HG03439 (cell line): ENCODE data around the gene BIVM.

Experiments used
- ATAC-seq: cut with Tn5 transposase; IDR thresholded peaks from one replicate; pipeline ENCODE4 v1.9.1; 2021; ENCODE audit warnings: mild to moderate bottlenecking, moderate library complexity; ENCODE audit not compliant: unreplicated experiment

The BIVM gene

DNA sequence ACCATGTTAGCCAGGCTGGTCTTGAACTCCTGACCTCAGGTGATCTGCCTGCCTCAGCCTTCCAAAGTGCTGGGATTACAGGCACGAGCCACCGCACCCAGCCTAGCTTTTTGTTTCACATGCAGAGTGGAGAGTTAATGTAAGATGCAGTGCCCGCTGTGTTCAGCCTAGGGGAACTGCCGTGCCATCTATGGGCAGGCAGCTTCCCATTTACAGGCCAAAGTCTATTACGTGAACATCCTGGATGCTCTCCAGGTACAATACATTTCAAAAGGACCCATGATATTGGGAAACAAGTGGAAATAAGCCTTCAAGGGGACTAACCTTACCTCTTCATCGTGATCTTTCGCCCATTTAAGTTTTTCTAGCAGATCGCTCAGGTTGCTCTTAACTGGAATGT lies 10.2 kb upstream of the BIVM start:
- ATAC-seq: no peak

DNA sequence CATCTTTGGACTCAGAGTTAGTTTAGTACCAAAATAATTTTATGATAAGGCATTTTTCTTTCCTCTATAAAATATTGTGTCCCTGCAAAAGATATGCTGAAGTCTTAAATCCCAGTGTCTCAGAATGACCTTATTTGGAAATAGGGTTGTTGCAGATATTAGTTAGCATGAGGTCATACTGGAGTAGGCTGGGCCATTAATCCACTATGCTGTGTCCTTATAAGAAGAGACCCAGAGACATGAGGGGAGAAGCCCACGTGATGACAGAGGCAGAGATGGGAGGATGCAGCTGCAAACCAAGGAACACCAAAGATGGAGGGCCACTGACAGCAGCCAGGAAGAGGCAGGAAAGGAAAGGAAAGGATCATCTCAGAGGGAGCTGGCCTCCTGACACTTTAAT lies 6.5 kb upstream of the BIVM start:
- ATAC-seq: no peak

DNA sequence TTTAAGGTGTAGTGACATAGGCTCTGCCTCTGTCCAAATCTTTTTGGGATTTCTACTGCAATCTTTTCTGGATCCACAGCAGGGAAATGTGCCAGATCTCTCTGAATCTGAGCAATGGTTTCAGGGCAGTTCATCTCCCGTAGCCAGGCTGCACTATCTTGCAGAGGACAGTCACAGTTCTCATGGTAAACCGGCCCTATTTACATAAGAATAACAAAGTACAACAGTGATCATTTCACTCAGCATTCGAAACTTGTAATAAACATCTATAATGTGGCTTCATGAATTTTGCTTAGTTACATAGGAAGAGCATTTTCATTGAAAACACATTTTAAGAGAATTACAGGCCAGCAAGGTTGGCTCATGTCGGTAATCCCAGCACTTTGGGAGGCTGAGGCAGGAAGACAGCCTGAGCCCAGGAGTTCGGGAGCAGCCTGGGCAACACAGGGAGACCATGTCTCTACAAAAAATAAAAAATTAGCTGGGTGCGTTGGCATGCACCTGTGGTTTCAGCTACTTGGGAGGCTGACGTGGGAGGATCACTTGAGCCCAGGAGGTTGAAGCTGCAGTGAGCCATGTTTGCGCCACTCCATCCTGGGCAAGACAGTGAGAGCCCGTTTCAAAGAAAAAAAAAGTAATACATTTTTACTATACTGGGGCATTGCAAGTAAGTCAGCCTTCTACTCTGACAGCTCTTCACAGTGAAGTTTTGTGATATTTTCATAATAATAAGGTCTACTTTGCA lies 5.1 kb upstream of the BIVM start:
- no peak for ATAC-seq

DNA sequence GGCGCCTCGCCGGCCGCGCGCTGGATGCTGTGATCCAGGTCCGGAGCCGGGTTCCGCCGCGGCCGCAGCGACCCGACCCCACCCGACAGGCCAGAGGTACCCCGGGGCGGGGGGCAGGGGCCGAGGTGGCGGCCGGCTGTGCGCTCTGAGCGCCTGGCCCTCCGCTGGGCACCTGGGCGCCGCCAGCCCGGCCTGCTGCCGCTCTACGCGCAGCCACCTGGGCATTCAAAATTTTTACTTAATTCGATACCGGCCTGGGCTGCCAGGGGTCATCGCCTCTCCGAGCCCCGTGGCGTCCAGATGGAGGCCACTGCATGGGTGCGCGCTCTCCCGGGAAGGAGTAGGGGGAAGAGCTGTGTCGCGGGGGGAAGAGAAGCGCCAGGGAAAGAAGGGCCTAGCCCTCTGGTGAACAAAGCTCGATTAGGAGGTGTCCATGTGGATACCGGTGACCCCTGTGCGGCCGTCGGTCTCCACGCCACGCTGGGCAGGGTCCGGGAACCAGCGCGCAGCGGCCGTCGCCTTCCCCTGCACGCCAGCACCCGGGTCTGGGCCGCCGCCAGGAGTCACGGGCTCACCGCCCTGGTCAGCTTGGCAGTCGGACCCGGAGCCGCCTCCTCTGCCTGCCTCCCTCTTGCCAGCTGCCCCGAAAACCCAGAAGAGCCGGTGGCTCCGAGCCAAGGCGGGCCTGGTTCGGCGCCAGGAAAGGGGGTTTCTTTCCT lies 666 bp downstream of the BIVM start:
- peak; percentile 17 for ATAC-seq

DNA sequence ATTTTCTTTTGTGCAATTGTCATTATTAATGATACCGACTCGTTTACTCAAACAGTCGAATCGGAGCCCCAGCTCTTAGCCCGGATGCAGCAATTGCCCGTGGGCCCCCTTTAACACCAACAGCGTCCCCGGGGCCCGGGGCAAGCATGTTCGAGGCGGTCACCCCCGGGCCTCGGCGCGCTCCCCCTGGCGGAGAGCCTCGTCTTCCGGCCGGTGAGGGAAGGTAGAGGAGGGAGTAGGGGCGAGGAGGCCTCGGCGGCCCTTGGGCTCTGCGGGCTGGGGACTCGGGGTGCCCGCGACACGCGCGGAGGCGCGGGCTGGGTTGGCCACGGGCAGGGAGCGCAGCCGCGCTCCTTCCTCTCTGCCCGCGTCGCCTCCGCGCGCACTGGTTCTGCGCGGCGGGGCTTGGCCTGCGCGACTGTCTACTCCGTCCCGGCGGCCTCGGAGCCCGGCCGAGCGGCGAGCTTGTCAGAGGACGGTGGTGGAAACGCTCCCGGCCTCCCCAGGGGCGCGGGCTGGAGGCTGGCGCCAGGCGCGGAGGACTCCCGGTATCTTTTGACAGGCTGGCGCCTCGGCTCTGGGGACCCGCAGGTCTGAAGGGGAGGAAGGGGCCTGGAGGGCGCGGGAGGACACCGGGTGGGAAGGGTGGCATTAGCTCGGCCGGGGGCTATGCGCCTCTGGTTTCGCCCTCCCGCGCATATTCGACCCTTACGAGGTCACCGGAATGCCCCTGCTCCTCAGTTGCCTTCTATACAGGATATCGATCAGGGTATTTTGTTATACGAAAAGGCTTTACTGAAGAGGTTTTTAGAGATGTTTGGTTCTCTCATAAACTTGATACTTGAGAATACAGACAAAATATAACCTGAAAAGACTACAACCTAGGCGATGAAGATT lies 1.5 kb downstream of the BIVM start:
- ATAC-seq: peak; percentile 79

DNA sequence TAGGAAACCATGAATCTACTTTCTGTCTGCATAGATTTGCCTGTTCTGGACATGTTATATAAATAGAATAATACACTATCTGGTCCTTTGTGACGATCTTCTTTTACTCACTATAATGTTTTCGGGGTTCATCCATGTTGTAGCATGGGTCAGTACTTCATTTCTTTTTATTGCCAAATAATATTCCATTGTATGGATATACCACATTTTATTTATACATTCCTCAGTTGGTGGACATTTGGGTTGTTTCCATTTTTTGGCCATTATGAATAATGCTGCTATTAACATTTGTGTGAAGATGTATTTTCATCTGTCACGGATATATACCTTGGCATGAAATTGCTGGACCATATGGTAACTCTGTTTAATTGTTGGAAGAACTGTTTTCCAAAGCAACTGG lies 6.8 kb downstream of the BIVM start:
- no peak for ATAC-seq

DNA sequence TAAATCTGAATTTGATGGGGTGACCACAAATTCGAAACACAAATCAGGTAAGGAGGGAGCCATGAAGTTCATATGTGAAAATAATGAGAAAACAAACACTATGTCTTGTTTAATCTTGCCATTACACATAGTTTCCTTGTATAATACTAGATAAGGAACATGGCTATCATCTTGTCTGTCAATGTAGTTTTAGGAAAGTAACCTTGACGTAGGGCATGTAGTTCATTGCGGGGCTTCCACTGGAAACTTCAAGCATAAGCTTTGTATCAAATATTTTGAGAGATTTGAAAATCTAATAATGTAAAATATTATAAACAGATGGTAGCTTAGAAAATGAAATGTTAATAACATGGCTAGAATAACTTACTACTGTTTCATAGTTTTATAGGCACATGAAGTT lies 8.8 kb downstream of the BIVM start:
- no peak for ATAC-seq

DNA sequence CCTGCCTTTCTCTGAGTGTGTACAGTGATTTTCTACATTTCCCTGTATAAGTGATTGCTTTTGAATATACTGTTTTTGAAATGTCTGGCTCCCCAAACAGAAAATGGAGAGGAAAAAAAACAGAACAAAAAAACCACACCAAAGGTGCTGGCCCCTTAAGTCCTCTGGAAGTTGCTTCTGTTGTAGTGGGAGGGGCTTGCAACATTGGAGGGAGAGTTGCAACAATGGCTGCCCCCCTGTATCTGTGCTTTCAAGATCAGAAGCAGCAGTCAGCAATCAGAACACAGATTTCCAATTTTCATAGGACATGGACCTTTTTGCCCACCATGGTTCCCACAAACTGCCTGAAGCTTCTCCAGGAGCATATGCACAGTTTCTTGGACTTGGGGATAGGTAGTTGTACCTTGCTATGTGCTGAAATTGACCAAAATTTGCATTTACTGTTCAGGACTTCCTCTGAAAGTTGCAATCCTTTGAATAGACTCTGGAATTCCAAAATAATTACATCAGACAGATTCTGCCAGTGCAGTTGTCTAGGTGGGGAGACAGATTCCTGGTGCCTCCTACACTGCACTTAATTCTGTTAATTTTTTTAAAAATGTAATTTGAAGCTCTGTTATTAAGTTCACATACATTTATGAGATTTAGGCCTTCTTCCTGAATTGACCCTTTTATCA lies 13.8 kb downstream of the BIVM start:
- ATAC-seq: no peak

DNA sequence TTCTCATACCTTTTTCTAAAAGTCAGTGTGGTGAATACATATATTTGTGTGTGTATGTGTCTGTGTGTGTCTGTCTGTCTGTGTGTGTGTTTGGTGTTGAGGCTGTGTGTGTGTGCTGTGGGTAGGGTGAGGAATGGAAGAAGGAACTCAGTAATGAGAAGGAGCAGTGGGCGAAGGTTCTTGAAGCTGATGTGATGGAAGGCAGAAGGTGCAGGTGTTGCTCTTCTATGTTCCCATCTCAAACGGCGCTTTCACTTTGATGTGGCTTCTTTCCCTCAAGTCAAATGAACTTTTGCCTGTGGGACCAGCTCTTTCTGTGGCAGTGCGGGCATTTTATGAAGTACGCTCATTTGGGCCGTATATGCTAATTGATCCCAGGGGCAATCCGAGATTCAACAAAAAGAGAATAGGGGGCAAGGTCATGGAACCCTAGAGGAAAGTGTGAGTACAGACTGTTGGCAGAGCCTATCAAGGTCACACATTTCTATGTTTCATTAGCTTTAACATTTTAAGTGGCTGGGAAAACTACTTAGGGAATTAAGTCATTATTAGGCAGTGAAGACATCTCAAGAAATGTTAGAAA lies 15.2 kb downstream of the BIVM start:
- ATAC-seq: no peak

DNA sequence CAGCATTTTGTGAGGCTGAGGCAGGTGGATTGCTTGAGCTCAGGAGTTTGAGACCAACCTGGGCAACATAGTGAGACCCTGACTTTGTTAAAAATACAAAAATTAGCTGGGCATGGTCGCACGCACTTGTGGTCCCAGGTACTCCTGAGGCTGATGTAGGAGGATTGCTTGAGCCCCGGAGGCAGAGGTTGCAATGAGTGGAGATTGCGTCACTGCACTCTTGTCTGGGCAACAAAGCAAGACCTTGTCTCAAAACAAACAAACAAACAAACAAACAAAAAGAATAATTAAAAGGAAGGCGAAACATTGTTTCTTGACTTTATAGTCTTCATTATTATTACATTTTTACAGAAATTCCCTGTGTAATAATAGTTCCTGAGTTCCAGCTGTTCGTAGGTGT lies 15.9 kb downstream of the BIVM start:
- no peak for ATAC-seq

DNA sequence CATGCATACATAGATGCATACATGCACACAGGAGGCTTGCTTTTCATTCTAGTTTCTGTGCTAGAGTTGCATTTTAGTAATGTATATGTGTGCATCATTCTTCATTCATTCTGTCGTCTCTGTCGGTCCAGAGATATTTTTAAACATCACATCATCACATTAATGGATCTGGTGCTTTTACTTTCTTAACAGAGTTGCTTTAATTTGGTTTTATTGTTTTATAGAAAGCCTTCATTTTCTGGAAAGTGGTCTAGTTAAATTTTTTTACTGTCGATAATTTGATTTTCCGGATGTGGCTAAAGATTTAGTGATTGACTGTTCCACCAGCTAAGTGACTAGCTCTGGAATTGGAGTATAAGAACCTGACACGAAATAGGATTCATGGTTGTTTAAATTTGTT lies 16.9 kb downstream of the BIVM start:
- no peak for ATAC-seq

DNA sequence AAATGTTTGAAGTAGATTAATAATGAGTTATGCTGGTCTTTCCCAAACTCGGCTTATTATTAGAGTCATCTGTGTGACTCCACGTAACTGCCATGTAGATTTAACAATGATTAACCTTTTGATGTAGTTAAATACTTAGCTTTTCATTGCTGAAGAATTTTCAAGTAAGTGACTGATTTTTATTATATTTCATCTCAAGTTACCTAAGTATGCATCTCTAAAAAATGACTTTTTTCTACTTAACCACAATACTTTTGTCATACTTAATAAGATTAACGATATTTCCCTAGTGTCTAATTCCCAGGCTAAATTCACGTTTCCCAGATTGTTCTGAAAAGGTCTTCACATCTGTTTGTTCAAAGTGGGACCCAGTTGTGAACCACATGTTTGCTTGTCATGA lies 17.8 kb downstream of the BIVM start:
- no peak for ATAC-seq

DNA sequence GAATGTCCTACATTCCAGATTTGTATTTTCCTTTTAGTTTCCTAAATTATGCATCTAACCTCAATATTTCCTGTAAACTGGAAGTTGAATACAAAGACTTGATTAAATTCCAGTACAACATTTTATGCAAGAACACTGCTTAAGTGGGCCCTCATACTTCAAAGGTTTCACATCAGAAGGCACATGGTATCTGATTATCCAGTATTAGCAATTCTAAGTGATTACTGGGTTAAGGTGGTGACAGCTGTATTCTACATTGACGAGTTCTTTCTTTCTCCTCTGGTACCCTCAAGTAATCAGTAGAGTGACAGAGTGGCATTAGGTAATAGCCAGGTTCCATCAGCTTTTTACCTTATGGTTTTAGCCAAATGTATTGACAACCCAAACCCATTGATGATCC lies 18.3 kb downstream of the BIVM start:
- ATAC-seq: no peak

DNA sequence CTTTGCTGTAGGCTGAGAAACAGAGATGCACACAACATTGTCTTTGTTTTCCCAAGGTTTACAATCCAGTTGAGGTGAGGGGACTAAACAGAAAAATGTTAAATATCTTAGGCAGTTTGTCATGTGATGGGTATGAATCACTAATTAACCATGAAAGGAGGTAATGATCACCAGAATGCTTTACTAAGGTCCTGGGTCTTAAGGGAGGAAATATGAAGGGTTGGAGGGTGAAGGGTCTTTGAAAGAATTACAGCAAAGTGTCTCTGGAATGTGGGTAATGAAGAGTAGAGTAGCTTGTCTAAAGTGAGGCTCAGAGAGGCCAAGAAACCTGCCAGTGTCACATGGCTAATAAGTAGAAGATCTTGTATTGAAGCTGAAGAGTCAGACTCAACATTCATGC lies 19.0 kb downstream of the BIVM start:
- ATAC-seq: no peak

DNA sequence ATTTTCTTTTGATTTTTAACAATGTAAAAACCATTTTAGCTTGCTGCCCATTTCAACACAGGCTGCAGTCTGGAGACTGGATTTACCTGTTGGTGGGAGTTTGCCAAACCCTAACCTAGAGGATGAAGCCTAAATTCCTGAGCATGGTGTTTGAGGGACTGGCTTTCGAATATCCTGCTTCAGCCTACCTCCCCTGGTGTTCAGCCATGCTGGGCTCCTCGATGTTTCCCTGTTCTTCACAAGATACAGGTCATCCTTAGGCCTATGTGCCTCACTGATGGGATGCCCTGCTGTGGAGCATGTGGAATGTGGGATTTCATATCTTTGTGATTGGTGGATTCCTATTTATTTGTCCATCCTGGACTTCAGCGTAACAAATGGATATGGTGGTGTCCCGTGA lies 26.5 kb downstream of the BIVM start:
- ATAC-seq: no peak

DNA sequence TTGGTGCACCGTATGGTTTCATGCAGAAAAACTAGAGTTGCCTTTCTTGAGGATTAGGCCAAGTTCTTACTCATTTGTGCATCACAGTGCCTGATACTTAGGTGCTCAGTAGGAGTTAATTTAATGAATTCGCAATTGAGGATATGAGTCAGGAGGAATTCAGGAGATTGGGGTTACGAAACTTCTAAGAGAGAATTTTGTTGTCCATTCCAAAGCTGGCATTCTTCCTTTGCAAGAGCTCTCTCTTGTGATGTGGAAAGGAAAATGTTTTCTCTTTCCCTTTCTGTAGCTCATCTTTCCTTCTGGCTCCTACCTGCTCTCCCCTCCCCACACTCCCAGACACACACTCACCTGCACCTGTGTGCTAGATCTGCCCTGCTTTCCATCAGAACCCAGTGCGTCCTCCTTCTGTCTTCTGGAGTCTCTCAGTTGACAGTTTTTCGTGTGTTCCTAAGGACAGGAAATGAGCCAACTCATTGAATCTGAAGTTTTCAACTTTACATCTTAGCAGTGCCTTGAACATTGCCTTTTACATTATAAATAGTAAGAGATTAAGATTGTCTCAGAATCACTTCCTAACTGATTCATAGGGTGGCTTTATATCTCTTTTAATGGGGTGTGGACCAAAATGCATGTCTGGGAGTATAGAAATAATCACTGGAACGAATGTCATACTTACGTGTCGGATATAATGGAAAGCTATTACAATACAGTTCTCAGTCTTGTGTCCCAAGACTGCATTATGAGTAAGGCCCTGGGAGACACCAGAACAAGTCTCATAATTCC lies 27.2 kb downstream of the BIVM start:
- ATAC-seq: no peak

DNA sequence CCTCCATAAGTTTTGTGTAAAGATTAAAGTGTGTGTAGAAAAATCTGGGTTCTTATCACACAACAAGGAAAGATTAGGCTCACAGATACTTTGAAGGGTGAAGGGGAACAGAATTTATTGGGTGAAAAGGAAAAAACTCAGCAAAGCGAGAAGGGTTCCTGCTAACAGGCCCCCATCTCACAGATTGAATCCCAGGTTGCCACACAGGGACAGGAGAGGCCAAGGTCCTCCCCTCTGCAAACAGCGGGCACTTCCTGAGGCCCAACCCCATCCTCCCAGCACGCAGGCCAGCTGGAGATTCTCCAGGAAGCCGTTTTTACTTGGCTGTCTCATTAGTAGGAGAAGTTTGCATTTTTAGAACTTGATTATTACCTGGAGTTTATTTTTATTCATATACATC lies 31.7 kb downstream of the BIVM start:
- no peak for ATAC-seq

DNA sequence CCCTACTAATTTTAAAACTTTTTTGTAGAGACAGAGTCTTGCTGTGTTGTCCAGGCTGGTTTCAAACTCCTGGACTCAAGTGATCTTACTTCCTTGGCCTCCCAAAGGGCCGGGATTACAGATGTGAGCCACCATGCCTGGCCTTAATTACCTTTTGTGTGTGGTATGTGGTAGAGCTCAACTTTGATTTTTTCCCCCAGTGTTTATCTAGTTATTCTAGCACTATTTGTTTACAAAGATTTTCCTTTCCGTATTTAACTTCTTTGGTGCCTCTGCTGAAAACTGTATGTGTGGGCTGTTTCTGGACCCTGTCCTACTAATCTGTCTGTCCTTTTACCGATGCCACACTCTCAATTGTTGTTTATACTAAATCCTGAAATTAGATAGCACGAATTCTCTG lies 37.6 kb downstream of the BIVM start:
- ATAC-seq: no peak

DNA sequence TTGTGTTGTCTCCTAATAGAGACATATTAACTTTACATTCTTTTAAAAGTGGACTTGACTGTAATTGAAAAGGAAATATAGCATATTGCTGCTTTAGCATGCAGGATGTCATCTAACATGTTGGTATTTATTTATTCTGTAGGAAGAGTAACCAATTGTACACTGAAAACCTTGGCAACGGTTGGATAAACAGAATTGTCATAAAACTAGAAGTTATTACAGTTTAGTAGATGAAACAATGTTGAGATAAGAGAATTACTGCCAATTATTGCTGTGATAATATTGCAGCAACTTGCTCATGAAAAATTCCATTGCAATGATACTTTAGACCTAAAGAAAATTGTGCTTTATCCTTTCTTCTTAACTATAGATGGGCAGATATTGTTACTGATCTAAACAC lies 39.4 kb downstream of the BIVM start:
- no peak for ATAC-seq

DNA sequence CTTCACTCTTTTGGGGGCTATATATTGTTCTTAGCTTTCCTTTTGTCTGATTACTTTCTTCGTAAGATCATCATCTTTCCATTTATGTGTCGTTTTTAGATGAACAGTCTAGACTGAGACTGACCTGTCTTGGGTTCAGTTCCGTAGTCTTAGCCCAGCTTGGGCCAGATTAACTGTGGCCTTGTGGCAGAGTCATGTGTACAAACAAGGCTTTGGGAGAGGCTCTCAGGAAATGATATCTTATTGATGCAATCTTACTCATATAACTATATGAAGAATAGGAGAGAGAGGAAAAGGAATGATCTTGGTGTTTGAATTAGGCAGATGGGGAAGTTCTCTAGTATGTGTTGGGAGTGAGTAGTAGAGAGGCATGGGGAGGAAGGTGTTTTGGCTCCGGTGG lies 40.1 kb downstream of the BIVM start:
- no peak for ATAC-seq
